Naive thymus-derived CD4-positive, alpha-beta T cell (primary cell): ENCODE data around the gene CPT1A. TPM values are rescaled to one million over a fixed set of nuclear protein-coding genes. Genes with fewer than 3 reads are reported as not detected.

Experiments used
- ATAC-seq: fragments of 150-1000 bp; cut with Tn5 transposase; 2 replicates; pipeline ENCODE4 v1.10.0; 2021; ENCODE audit warnings: mild to moderate bottlenecking, moderate library complexity
- CTCF ChIA-PET: fragments of 350-600 bp; sonication (Branson Sonifier 250); formaldehyde crosslinking; loops from one replicate; lab custom pipeline; 2021; ENCODE audit warnings: antibody characterized with exemption; lab: Charles Lee
- POLR2A ChIA-PET: fragments of 350-600 bp; sonication (Branson Sonifier 250); formaldehyde crosslinking; loops from one replicate; lab custom pipeline; 2021; ENCODE audit warnings: antibody characterized with exemption, inconsistent platforms; lab: Charles Lee
- DNase-seq, 9 donors: peaks; one replicate each; pipeline versions ENCODE4 v3.0.0 to v3.0.0-alpha.2; 2020 to 2022; ENCODE audit warnings: mixed read lengths in 1 of 9
- H3K27ac ChIP-seq: one replicate; pipeline ENCODE4 v1.7.0; 2013; ENCODE audit warnings: mild to moderate bottlenecking, low read depth, low read length, moderate library complexity
- H3K27me3 ChIP-seq, 2 donors: one replicate each; pipeline ENCODE4 v1.7.0; 2013; ENCODE audit warnings: low read length in 2 of 2, mild to moderate bottlenecking in 2 of 2, moderate library complexity in 2 of 2; ENCODE audit not compliant: control insufficient read depth in 2 of 2, insufficient read depth in 2 of 2
- H3K36me3 ChIP-seq, 3 experiments: 1 replicate in 2 of 3; 2 replicates in 1 of 3; pipeline ENCODE4 v1.7.0; 2013; ENCODE audit warnings: low read length in 3 of 3, mild to moderate bottlenecking in 3 of 3, moderate library complexity in 1 of 3; ENCODE audit not compliant: insufficient read depth in 3 of 3, control insufficient read depth in 2 of 3
- H3K4me1 ChIP-seq, 2 donors: one replicate each; pipeline ENCODE4 v1.7.0; 2013; ENCODE audit warnings: low read length in 2 of 2, mild to moderate bottlenecking in 2 of 2, moderate library complexity in 1 of 2; ENCODE audit not compliant: control insufficient read depth in 2 of 2, insufficient read depth in 2 of 2
- H3K4me3 ChIP-seq: 2 replicates; pipeline ENCODE4 v1.7.0; 2013; ENCODE audit warnings: mild to moderate bottlenecking, low read length
- H3K9me3 ChIP-seq, 3 experiments: 1 replicate in 2 of 3; 2 replicates in 1 of 3; pipeline ENCODE4 v1.7.0; 2013; ENCODE audit warnings: low read length in 3 of 3; ENCODE audit not compliant: control insufficient read depth in 2 of 3
- H3K27ac Mint-ChIP-seq, 9 donors: one replicate each; pipeline ENCODE4 v1.8.0; 2020 to 2022; ENCODE audit warnings: mixed read lengths in 9 of 9, mild to moderate bottlenecking in 8 of 9, moderate library complexity in 5 of 9, inconsistent platforms in 2 of 9
- H3K27me3 Mint-ChIP-seq, 5 donors: one replicate each; pipeline ENCODE4 v1.8.0; 2021 to 2022; ENCODE audit warnings: mixed read lengths in 5 of 5, mild to moderate bottlenecking in 1 of 5
- H3K36me3 Mint-ChIP-seq, 5 donors: one replicate each; pipeline ENCODE4 v1.8.0; 2020 to 2022; ENCODE audit warnings: mixed read lengths in 5 of 5, mild to moderate bottlenecking in 3 of 5, inconsistent platforms in 1 of 5
- H3K4me1 Mint-ChIP-seq, 7 donors: one replicate each; pipeline ENCODE4 v1.8.0; 2020 to 2022; ENCODE audit warnings: mixed read lengths in 7 of 7, mild to moderate bottlenecking in 3 of 7, inconsistent platforms in 1 of 7
- H3K4me3 Mint-ChIP-seq, 10 donors: one replicate each; pipeline ENCODE4 v1.8.0; 2020 to 2022; ENCODE audit warnings: mild to moderate bottlenecking in 10 of 10, mixed read lengths in 10 of 10, moderate library complexity in 6 of 10, inconsistent platforms in 2 of 10
- H3K9me3 Mint-ChIP-seq, 11 donors: one replicate each; pipeline ENCODE4 v1.8.0; 2020 to 2022; ENCODE audit warnings: mixed read lengths in 11 of 11, mild to moderate bottlenecking in 4 of 11, inconsistent platforms in 1 of 11, moderate library complexity in 1 of 11
- intact Hi-C, 2 donors: fragments of 100-400 bp; cut with micrococcal nuclease; formaldehyde crosslinking; loops; one replicate each; pipeline ENCODE4 v1.15.1; 2023
- polyA plus RNA-seq, 2 donors: library from polyadenylated mRNA; unstranded; fragments of 300-500 nt; fragmentation: Illumina TruSeq; gene quantifications; one replicate each; pipeline ENCODE4 v1.2.3, GENCODE V29; 2021
- total RNA-seq, 6 experiments: library from RNA in 5 of 6; stranded (reverse) in 5 of 6; gene quantifications; 1 replicate in 5 of 6; 2 replicates in 1 of 6; pipeline ENCODE4 v1.2.3 and lab custom pipeline; 2021 to 2026

CPT1A gene
- total and polyA plus RNA-seq, 7 experiments from 2014 or later, result 2.3 to 52.7 (median 20.0) TPM

- peaks cover 0 to 2% (median 0%) of the 10 kb centered on the region in 7 donors for H3K4me1 Mint-ChIP-seq
- Histone ChIP-seq H3K36me3 (peaks cover 0 to 5% (median 0%) of the 10 kb centered on the region in 3 experiments), H3K9me3 (peaks cover 0 to 3% (median 0%) of the 10 kb centered on the region in 3 experiments), H3K27me3 (no peaks in the 10 kb centered on the region), H3K27ac (no peak overlapping the region), H3K4me1 (no peaks in the 10 kb centered on the region), H3K4me3 (no peak overlapping the region)
- H3K36me3 Mint-ChIP-seq, result peaks cover 0 to 30% (median 12%) of the 10 kb centered on the region in 5 donors
- H3K27me3 Mint-ChIP-seq, result peaks cover 0 to 7% (median 0%) of the 10 kb centered on the region in 5 donors
- intact Hi-C loops, result no loop called here
- no peak overlapping the region for H3K4me3 Mint-ChIP-seq
- peaks cover 0 to 12% (median 3%) of the 10 kb centered on the region in 11 donors for H3K9me3 Mint-ChIP-seq
- DNase-seq (no peak), ATAC-seq (no peak)
- peak overlapping the region in 1 of 9 donors; percentile 10 for H3K27ac Mint-ChIP-seq
- ChIA-PET CTCF (no interaction called here), POLR2A (no interaction called here)
Measured at GRCh38 chr11:68714060-68714856, 127.5 kb downstream of the CPT1A start.

- intact Hi-C loops, result no loop called here
- no peak overlapping the region for H3K4me3 ChIP-seq
- H3K4me1 ChIP-seq, result no peaks in the 10 kb centered on the region
- Mint-ChIP-seq H3K4me3 (no peak overlapping the region), H3K4me1 (no peaks in the 10 kb centered on the region), H3K27me3 (no peaks in the 10 kb centered on the region), H3K27ac (no peak overlapping the region), H3K36me3 (peaks cover 0 to 22% (median 0%) of the 10 kb centered on the region in 5 donors), H3K9me3 (no peaks in the 10 kb centered on the region)
- ATAC-seq (no peak), DNase-seq (no peak)
- CTCF ChIA-PET, result no interaction called here
- H3K27me3 ChIP-seq, result no peaks in the 10 kb centered on the region
- POLR2A ChIA-PET, result no interaction called here
- no peaks in the 10 kb centered on the region for H3K9me3 ChIP-seq
- H3K36me3 ChIP-seq, result peaks cover 0 to 5% (median 0%) of the 10 kb centered on the region in 3 experiments
- no peak overlapping the region for H3K27ac ChIP-seq
Measured at GRCh38 chr11:68711114-68711513, 130.6 kb downstream of the CPT1A start.

GRCh38 chr11:68710409-68710808, 131.3 kb downstream of the CPT1A start:
- intact Hi-C loops, result no loop called here
- POLR2A ChIA-PET, result no interaction called here
- no peaks in the 10 kb centered on the region for H3K9me3 Mint-ChIP-seq

GRCh38 chr11:68709062-68709461, 132.7 kb downstream of the CPT1A start:
- no peak overlapping the region for H3K27ac Mint-ChIP-seq
- intact Hi-C loops, result no loop called here
- Histone ChIP-seq H3K27ac (no peak overlapping the region), H3K36me3 (peaks cover 0 to 1% (median 0%) of the 10 kb centered on the region in 3 experiments), H3K27me3 (no peaks in the 10 kb centered on the region), H3K4me3 (no peak overlapping the region), H3K4me1 (no peaks in the 10 kb centered on the region), H3K9me3 (no peaks in the 10 kb centered on the region)
- H3K4me3 Mint-ChIP-seq, result no peak overlapping the region
- POLR2A ChIA-PET, result no interaction called here
- H3K4me1 Mint-ChIP-seq, result no peaks in the 10 kb centered on the region
- CTCF ChIA-PET, result no interaction called here
- ATAC-seq, result no peak
- no peak for DNase-seq
- H3K9me3 Mint-ChIP-seq, result no peaks in the 10 kb centered on the region
- H3K27me3 Mint-ChIP-seq, result no peaks in the 10 kb centered on the region
- peaks cover 0 to 21% (median 0%) of the 10 kb centered on the region in 5 donors for H3K36me3 Mint-ChIP-seq

More at GRCh38 chr11:68710409-68710808, 131.3 kb downstream of the CPT1A start:
- DNase-seq, result no peak
- no peak overlapping the region for H3K4me3 ChIP-seq
- Mint-ChIP-seq H3K4me1 (no peaks in the 10 kb centered on the region), H3K27ac (no peak overlapping the region), H3K4me3 (no peak overlapping the region), H3K36me3 (peaks cover 0 to 23% (median 0%) of the 10 kb centered on the region in 5 donors), H3K27me3 (no peaks in the 10 kb centered on the region)
- no peaks in the 10 kb centered on the region for H3K4me1 ChIP-seq
- no peak for ATAC-seq
- H3K36me3 ChIP-seq, result peaks cover 0 to 5% (median 0%) of the 10 kb centered on the region in 3 experiments
- no peaks in the 10 kb centered on the region for H3K27me3 ChIP-seq
- CTCF ChIA-PET, result no interaction called here
- no peaks in the 10 kb centered on the region for H3K9me3 ChIP-seq
- H3K27ac ChIP-seq, result no peak overlapping the region

GRCh38 chr11:68707527-68707926, 134.2 kb downstream of the CPT1A start:
- ATAC-seq (no peak), DNase-seq (no peak)
- no peaks in the 10 kb centered on the region for H3K4me1 Mint-ChIP-seq
- intact Hi-C loops, result no loop called here
- ChIA-PET POLR2A (no interaction called here), CTCF (interaction anchor here (1.0 kb wide), 1 partner anchor 36 kb away, joined by 3 read pairs; no protein-coding TSS in a partner anchor)
- peaks cover 0 to 19% (median 0%) of the 10 kb centered on the region in 5 donors for H3K36me3 Mint-ChIP-seq
- no peak overlapping the region for H3K27ac ChIP-seq
- no peaks in the 10 kb centered on the region for H3K9me3 ChIP-seq
- H3K27me3 Mint-ChIP-seq, result peaks cover 0 to 4% (median 0%) of the 10 kb centered on the region in 5 donors
- H3K4me1 ChIP-seq, result no peaks in the 10 kb centered on the region
- H3K27ac Mint-ChIP-seq, result no peak overlapping the region
- no peaks in the 10 kb centered on the region for H3K36me3 ChIP-seq
- no peak overlapping the region for H3K4me3 Mint-ChIP-seq
- H3K9me3 Mint-ChIP-seq, result no peaks in the 10 kb centered on the region
- H3K4me3 ChIP-seq, result no peak overlapping the region
- H3K27me3 ChIP-seq, result no peaks in the 10 kb centered on the region

GRCh38 chr11:68704887-68705286, 136.8 kb downstream of the CPT1A start:
- ATAC-seq (no peak), DNase-seq (no peak)
- no peaks in the 10 kb centered on the region for H3K27me3 ChIP-seq
- no peak overlapping the region for H3K4me3 Mint-ChIP-seq
- H3K27me3 Mint-ChIP-seq, result peaks cover 0 to 12% (median 0%) of the 10 kb centered on the region in 5 donors
- intact Hi-C loops, result no loop called here
- no peaks in the 10 kb centered on the region for H3K4me1 Mint-ChIP-seq
- H3K27ac ChIP-seq, result no peak overlapping the region
- H3K9me3 Mint-ChIP-seq, result no peaks in the 10 kb centered on the region
- H3K9me3 ChIP-seq, result no peaks in the 10 kb centered on the region
- H3K27ac Mint-ChIP-seq, result no peak overlapping the region
- ChIA-PET CTCF (no interaction called here), POLR2A (no interaction called here)
- peaks cover 0 to 13% (median 0%) of the 10 kb centered on the region in 5 donors for H3K36me3 Mint-ChIP-seq
- H3K36me3 ChIP-seq, result no peaks in the 10 kb centered on the region
- no peak overlapping the region for H3K4me3 ChIP-seq
- no peaks in the 10 kb centered on the region for H3K4me1 ChIP-seq
